GM06990 (cell line): ENCODE data around the gene GOLT1B.

Experiments used
- DNase-seq: peaks from one replicate; pipeline ENCODE4 v3.0.0-alpha.2; 2011; ENCODE audit not compliant: insufficient read length; ENCODE audit errors: extremely low read depth
- H3K27me3 ChIP-seq: replicated peaks from 2 replicates; pipeline ENCODE4 v1.6.0; 2011; ENCODE audit warnings: low read length; ENCODE audit not compliant: control insufficient read depth, insufficient read depth
- H3K36me3 ChIP-seq: 2 replicates; pipeline ENCODE4 v1.5.1; 2011; ENCODE audit warnings: low read length; ENCODE audit not compliant: control insufficient read depth, insufficient read depth
- H3K4me3 ChIP-seq: replicated peaks from 2 replicates; pipeline ENCODE4 v1.5.1; 2011; ENCODE audit warnings: low read depth, mild to moderate bottlenecking, control low read depth, low read length
- TF ChIP-seq, protein P1 (sequence below): IDR thresholded peaks from 2 replicates; pipeline ENCODE4 v1.5.1; 2011; ENCODE audit warnings: low read length, control low read depth, mild to moderate bottlenecking, inconsistent platforms; ENCODE audit not compliant: insufficient read depth, poor library complexity, severe bottlenecking

The GOLT1B gene

DNA sequence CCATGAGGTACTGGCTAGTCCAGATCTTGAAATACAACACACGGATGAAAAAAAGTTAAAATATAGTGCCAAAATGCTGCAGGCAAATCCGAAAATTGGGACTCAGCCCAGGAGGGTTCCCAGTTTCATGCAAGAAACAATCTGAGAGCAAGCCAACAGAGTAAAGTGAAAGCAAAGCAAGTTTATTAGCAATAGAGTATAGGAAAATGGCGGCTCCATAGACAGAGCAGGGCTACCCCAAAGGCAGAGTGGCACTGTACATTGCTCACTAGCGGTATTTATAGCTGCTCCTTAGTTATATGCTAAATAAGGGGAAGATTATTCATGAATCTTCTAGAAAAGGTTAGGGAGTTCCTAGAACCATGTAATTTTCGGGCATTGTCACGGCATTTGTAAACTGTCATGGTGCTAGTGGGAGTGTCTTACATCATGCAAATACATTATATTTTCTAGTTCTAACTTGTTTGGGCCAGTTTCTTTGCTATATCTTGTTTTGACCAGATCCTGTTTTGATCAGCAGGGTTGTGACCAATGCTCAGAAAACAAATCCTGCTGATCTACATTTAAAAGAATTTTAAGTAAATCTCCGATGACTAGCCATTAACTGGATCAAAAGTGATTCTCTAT, 29.3 kb upstream of the GOLT1B start:
- no peaks in the 10 kb centered on the region for H3K27me3 ChIP-seq
- no peak overlapping the region for H3K4me3 ChIP-seq
- TF ChIP-seq, protein P1, sequence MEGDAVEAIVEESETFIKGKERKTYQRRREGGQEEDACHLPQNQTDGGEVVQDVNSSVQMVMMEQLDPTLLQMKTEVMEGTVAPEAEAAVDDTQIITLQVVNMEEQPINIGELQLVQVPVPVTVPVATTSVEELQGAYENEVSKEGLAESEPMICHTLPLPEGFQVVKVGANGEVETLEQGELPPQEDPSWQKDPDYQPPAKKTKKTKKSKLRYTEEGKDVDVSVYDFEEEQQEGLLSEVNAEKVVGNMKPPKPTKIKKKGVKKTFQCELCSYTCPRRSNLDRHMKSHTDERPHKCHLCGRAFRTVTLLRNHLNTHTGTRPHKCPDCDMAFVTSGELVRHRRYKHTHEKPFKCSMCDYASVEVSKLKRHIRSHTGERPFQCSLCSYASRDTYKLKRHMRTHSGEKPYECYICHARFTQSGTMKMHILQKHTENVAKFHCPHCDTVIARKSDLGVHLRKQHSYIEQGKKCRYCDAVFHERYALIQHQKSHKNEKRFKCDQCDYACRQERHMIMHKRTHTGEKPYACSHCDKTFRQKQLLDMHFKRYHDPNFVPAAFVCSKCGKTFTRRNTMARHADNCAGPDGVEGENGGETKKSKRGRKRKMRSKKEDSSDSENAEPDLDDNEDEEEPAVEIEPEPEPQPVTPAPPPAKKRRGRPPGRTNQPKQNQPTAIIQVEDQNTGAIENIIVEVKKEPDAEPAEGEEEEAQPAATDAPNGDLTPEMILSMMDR, result no peak
- DNase-seq, result no peak
- H3K36me3 ChIP-seq, result no peaks in the 10 kb centered on the region; the same call in none of the 2 replicates

DNA sequence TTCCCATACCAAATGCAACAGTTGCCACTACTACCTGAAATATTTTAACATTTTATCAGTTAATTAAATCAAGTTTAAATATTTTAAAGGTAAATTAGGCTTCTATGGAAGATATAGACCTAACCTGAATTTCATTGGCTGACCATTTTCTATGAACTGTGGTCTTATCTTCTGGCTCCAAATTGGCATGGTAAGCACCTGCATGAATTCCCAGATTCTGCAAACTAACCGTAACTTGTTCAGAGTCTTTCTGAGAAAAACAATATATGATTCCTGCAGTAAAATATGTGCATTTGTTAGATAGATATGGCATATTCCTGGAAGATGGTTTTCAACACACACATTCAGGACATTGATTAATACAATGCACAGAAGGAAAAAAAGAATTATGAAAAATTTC, 26.0 kb upstream of the GOLT1B start:
- no peak for DNase-seq
- H3K4me3 ChIP-seq, result no peak overlapping the region
- H3K36me3 ChIP-seq, result peaks cover 11% of the 10 kb centered on the region
- TF ChIP-seq, protein P1, result no peak
- H3K27me3 ChIP-seq, result no peaks in the 10 kb centered on the region

DNA sequence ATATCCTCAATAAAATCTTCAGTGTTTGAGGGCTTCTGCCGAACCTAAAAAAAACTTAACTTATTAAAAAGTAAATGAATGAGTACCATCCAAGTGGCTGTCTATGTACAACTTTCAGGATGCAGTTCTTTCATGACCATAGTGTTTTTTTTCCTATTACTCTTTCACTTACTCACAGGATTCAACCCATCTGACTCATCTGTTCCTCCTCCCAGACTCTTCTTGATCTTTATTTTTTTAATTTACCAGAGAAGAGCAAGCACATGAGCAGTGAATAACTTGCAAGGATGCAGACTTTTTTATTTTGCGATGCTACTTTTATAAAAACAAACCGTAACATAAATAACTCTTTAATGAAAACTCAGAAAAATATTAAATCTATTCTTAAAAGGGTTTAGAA, 24.6 kb upstream of the GOLT1B start:
- TF ChIP-seq, protein P1, result no peak
- H3K4me3 ChIP-seq, result no peak overlapping the region
- DNase-seq, result no peak
- H3K36me3 ChIP-seq, result peaks cover 12% of the 10 kb centered on the region
- no peaks in the 10 kb centered on the region for H3K27me3 ChIP-seq

DNA sequence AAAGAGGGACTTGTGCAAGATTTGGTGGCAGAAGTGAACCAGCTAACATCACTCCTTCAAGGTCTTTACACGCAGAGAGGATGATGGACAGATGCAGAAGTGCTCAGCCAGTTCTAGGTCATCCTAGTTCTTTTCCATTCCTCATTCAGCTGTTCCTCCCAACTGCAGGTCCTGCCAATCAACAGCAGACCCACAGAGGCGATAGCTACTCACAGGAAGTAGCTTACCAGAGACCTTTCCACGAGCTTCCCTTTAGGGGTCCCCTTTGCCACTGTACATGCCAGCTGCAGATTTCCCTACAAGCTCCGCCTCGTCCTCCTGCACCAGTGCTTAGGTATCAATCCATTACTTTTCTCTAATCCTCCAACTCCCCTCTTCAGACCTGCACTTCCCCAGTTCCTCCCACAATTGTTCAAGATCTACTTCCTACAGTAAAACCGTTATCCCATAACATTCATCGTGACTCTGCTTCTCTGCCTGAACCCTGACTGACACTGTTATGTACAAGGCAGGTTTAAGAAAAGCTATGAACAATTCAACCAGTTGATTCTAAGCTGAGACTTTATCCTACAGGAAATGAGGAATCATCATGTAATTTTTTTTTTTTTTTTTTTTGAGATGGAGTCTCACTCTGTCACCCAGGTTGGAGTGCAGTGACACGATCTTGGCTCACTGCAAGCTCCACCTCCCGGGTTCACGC, 22.7 kb upstream of the GOLT1B start:
- peaks cover 12% of the 10 kb centered on the region for H3K36me3 ChIP-seq
- DNase-seq, result no peak
- H3K4me3 ChIP-seq, result no peak overlapping the region
- H3K27me3 ChIP-seq, result no peaks in the 10 kb centered on the region
- TF ChIP-seq, protein P1, result no peak

DNA sequence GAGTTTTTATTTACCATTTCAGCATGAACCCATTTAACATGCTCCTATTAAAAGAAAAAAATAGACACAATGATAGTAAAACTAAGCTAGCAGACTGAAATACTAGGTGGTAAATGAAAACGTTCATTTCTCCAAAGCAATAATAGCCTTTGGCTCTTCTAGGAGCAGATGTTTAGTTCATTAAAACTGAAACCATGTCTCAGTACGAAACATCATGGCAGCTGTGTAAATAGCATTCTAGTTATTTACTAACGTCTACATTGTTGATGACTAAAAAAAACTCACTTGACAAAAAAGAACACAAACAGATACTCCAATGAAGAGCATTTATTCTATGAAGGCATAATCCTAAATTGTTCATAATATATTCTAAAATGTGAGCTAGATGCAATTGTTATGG, 18.1 kb upstream of the GOLT1B start:
- no peak for DNase-seq
- TF ChIP-seq, protein P1, result no peak
- Histone ChIP-seq H3K4me3 (no peak overlapping the region), H3K27me3 (no peaks in the 10 kb centered on the region), H3K36me3 (peaks cover 12% of the 10 kb centered on the region)

DNA sequence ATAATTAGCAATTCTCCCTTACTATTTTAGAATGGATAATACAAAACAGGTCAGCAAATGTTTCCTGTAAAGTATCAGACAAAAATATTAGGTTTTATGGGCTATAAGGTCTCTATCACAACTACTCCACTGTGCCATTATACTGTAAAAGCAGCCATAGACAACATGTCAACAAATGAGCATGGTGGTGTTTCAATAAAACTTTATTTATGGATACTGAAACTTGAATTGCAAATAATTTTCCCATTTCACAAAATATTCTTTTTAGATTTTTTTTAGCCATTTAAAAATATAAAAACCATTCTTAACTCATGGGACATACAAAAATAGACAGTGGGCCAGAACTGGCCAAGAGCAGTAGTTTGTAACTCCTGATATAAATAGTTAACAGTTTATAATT, 15.6 kb upstream of the GOLT1B start:
- Histone ChIP-seq H3K27me3 (no peaks in the 10 kb centered on the region), H3K36me3 (peaks cover 3% of the 10 kb centered on the region), H3K4me3 (no peak overlapping the region)
- TF ChIP-seq, protein P1, result no peak
- DNase-seq, result no peak
